OCI-LY7 (cell line): ENCODE results near the gene TBXA2R.

Experiments
- CTCF ChIP-seq: fragments of 200-600 bp; sonication (generic); conservative IDR thresholded peaks from 2 replicates; pipeline ENCODE4 v1.5.1; 2014; ENCODE audit warnings: mild to moderate bottlenecking, antibody characterized with exemption, low read length, moderate library complexity, mixed read lengths
- EZH2phosphoT487 ChIP-seq: fragments of 200-600 bp; sonication (generic); IDR thresholded peaks from 2 replicates; pipeline ENCODE4 v1.6.1; 2018; ENCODE audit warnings: low read depth, borderline replicate concordance, mild to moderate bottlenecking, mixed run types, antibody characterized with exemption, low read length, moderate library complexity, mixed read lengths

GRCh38 chr19:3619631-3620012 is 12.9 kb upstream of the TBXA2R start:
- no peak for TF ChIP-seq CTCF
- no peak for TF ChIP-seq EZH2phosphoT487
